ENCODE measurements around the gene COBLL1.

COBLL1 gene

GRCh38 chr2:164662868-164663631 is 178.6 kb downstream of the COBLL1 start:
- DNase-seq = no peak

DNA sequence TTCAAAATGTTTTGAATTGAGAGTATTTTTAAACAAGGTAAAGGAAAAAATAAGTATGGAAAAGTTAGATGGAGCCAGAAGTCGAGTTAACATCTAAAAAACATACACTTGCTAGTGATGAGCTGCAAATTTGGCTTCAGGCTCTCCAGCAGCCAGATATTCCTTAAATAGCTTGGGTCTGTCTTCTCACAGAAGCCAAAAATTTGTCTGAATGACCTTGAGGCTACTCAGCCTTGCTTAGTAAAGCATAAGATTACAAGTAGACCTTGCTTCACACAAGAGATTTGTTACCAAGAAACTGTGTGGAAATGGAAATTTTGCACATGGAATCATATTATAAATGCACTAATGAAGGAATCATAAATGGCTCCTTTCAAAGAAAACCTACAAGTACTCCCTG is 179.6 kb downstream of the COBLL1 start:
- DNase-seq = no peak

DNA sequence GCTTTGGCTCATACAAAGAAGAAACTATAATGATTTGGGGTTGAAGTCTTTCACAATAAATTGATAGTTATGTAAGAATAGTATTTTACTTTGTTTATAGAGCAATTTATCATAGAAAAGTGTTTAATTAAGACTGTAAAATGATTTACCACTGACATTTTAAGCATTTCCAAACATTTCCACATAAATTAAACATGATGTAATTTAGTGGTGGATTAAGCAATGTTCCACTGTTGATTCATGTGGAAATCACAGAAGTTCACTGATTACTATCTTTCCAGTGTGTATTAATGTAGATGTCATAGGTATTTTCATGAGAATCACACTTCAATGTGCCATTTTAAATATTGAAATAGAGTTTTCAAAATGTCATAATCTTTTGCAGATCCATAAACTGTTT is 180.3 kb downstream of the COBLL1 start:
- no peak for DNase-seq

GRCh38 chr2:164657129-164657528 is 184.5 kb downstream of the COBLL1 start:
- no peak for DNase-seq

DNA sequence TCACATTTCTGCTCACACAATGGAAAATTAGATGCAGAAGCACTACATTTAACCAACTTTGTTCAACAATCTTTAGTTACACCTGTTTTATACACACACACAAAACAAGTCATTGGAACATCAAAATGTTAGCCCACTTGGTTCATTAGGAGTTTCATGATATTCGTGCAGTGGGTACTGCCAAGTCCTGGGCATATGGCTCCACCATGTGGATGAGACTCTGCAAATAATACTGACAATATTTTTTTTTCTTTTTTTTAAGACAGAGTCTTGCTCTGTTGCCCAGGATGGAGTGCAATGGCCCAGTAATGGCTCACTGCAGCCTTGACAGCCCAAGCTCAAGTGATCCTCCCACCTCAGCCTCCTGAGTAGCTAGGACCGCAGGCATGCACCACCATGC is 185.9 kb downstream of the COBLL1 start:
- no peak for DNase-seq

DNA sequence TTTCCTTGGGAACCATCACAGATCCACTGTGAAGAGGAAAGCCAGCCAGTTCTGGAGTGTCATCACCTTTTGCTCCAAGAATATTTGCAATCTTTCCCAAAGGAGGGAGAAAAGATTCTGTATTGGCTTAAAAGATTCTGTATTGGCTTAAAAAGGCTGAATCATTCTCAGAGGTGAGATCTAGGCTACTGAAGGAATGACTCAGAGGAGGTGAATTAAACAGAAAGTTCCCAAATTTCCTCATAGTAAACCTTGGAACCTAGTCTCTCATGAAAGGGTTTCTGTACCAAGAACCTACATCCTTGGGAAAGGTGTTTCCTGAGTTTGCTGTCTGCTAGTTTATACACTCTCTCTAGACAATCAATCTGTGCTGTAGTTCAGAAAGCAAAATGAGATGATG is 186.3 kb downstream of the COBLL1 start:
- no peak for DNase-seq

DNA sequence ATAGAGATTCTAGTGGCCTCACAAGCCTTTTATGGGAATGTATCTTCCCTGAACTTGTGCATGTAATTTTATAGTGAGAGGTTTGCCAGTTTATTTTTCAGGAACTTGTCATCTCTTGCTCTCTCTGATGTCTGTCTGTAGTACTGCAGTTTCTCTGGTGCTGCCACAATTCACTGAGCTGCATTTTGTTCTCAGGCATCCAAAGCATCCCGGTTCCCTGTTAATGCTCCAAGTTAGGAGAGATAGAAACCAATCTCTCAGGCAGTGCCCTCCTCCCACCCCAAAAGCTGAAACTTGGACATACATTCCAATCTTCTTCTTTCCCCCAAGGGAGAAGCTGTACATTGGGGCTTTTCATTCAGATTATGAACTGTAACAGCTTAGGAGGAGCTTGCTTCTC is 190.3 kb downstream of the COBLL1 start:
- DNase-seq = no peak

- no peak for DNase-seq
Measured at GRCh38 chr2:164644036-164644700, 197.5 kb downstream of the COBLL1 start.

DNA sequence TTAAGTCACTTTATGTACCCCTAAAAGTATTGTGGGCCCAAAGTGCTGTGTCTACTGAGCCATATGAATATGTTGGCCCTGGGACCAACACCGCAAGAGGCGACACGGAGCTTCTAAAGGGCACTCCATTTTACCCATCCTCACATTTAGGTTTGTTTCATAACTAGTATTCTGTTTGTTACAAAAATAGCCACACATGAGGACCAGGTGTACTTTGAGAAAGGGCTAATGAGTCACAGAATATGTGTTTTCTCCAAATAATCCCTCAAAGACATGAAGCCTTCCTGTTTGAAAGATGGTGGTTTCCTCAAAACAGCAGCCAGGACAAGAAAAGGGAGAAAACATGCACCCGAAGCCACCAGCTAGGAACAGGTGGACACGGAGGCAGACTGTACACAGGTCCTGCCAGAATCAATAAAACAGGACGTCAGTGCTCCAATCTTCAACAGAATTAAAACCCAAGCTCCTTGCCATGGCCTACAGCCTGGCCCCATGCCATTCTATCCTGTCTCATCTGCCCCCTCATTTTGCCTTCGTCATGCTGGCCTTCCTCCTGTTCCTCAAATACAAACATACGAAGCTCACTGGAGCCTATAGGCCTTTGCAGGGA is 198.6 kb downstream of the COBLL1 start:
- DNase-seq = no peak

GRCh38 chr2:164642268-164642667 is 199.4 kb downstream of the COBLL1 start:
- no peak for DNase-seq
